HFF-Myc (cell line): Measurements from ENCODE around the gene BCL2L2.

ENCODE experiments used
- DNase-seq: peaks from one replicate; pipeline ENCODE4 v3.0.0-alpha.2; 2011; ENCODE audit warnings: low read depth; ENCODE audit errors: extremely low read depth
- H3K4me3 ChIP-seq: replicated peaks from 2 replicates; pipeline ENCODE4 v1.5.1; 2011; ENCODE audit warnings: low read depth, mild to moderate bottlenecking, control low read depth, low read length
- CTCF ChIP-seq: IDR thresholded peaks from 2 replicates; pipeline ENCODE4 v1.5.1; 2012; ENCODE audit warnings: mild to moderate bottlenecking, low read depth, low read length, control low read depth; ENCODE audit errors: missing control alignments

Gene BCL2L2

GRCh38 chr14:23300687-23301223 lies 5.9 kb upstream of the BCL2L2 start:
- peak overlapping the region; percentile 56 for H3K4me3 ChIP-seq
- no peak for TF ChIP-seq CTCF
- DNase-seq, result no peak

- TF ChIP-seq CTCF, result peak; percentile 48
- peak; percentile 90 for DNase-seq
Measured at GRCh38 chr14:23301288-23301968, 5.2 kb upstream of the BCL2L2 start.

GRCh38 chr14:23301969-23302289 lies 4.7 kb upstream of the BCL2L2 start:
- no peak for TF ChIP-seq CTCF
- DNase-seq, result no peak
- peak overlapping the region; percentile 63 for H3K4me3 ChIP-seq

More at GRCh38 chr14:23301288-23301968, 5.2 kb upstream of the BCL2L2 start:
- H3K4me3 ChIP-seq, result peak overlapping the region; percentile 63

GRCh38 chr14:23302290-23303225 lies 4.1 kb upstream of the BCL2L2 start, which contains the start of gene PPP1R3E:
Gene PPP1R3E (minus strand): TSS chr14:23302859. CDS start chr14:23302576, 283 bp downstream.
- H3K4me3 ChIP-seq, result peak within 1 kb of the TSS; percentile 63
- DNase-seq, result no peak
- TF ChIP-seq CTCF, result no peak

GRCh38 chr14:23307146-23307530 lies 505 bp downstream of the BCL2L2 start:
- DNase-seq, result no peak
- peak overlapping the region; percentile 91 for H3K4me3 ChIP-seq
- TF ChIP-seq CTCF, result no peak

- DNase-seq, result no peak
- H3K4me3 ChIP-seq, result peak overlapping the region; percentile 91
- TF ChIP-seq CTCF, result no peak
Measured at GRCh38 chr14:23307687-23308644, 1.3 kb downstream of the BCL2L2 start.
